Measurements from ENCODE around the gene OR10W1. TPM values are rescaled to one million over a fixed set of nuclear protein-coding genes. Genes with fewer than 3 reads are reported as not detected.

OR10W1 gene
- total RNA-seq = not detected in 3 replicates
- long read RNA-seq = 0 reads

- no peak for TF ChIP-seq CTCF (IDR thresholded peaks at IDR 0.05)
Measured at GRCh38 chr11:58268142-58268541, at the start of gene OR10W1. Gene OR10W1 (minus strand): TSS chr11:58268260. CDS start chr11:58267858, 402 bp downstream.

GRCh38 chr11:58316142-58316541 lies 48.1 kb upstream of the OR10W1 start:
- H3K27me3 Mint-ChIP-seq (ENCODE audit: low read depth) = peaks cover 5% of the 10 kb centered on the region
- TF ChIP-seq CTCF (IDR thresholded peaks at IDR 0.05) = no peak
- DNase-seq (ENCODE audit: low spot score) = no peak
- H3K36me3 Mint-ChIP-seq (ENCODE audit: low read depth) = no peaks in the 10 kb centered on the region
- H3K4me3 Mint-ChIP-seq (ENCODE audit: unreplicated experiment) = no peak overlapping the region
- peaks cover 8% of the 10 kb centered on the region for H3K4me1 Mint-ChIP-seq (ENCODE audit: low read depth)
- no peak overlapping the region for H3K27ac Mint-ChIP-seq (ENCODE audit: unreplicated experiment)
- H3K9me3 Mint-ChIP-seq (ENCODE audit: low read depth) = peaks cover 4% of the 10 kb centered on the region

More at GRCh38 chr11:58268142-58268541, at the start of gene OR10W1:
- Mint-ChIP-seq H3K36me3 (ENCODE audit: low read depth) (no peaks in the 10 kb centered on the region), H3K27me3 (ENCODE audit: low read depth) (peaks cover 11% of the 10 kb centered on the region), H3K4me3 (ENCODE audit: unreplicated experiment) (no peak within 1 kb of the TSS), H3K4me1 (ENCODE audit: low read depth) (no peaks in the 10 kb centered on the region), H3K27ac (ENCODE audit: unreplicated experiment) (no peak within 1 kb of the TSS), H3K9me3 (ENCODE audit: low read depth) (peaks cover 5% of the 10 kb centered on the region)
- no peak for DNase-seq (ENCODE audit: low spot score)

GRCh38 chr11:58301576-58301975 lies 33.5 kb upstream of the OR10W1 start:
- no peak for DNase-seq (ENCODE audit: low spot score)
- Mint-ChIP-seq H3K9me3 (ENCODE audit: low read depth) (no peaks in the 10 kb centered on the region), H3K27ac (ENCODE audit: unreplicated experiment) (no peak overlapping the region), H3K36me3 (ENCODE audit: low read depth) (no peaks in the 10 kb centered on the region), H3K4me1 (ENCODE audit: low read depth) (peaks cover 4% of the 10 kb centered on the region), H3K4me3 (ENCODE audit: unreplicated experiment) (no peak overlapping the region), H3K27me3 (ENCODE audit: low read depth) (peaks cover 14% of the 10 kb centered on the region)
- no peak for TF ChIP-seq CTCF (IDR thresholded peaks at IDR 0.05)

GRCh38 chr11:58292017-58292416 lies 24.0 kb upstream of the OR10W1 start:
- H3K4me1 Mint-ChIP-seq (ENCODE audit: low read depth) = peaks cover 5% of the 10 kb centered on the region
- no peak overlapping the region for H3K4me3 Mint-ChIP-seq (ENCODE audit: unreplicated experiment)
- TF ChIP-seq CTCF (IDR thresholded peaks at IDR 0.05) = no peak
- H3K27ac Mint-ChIP-seq (ENCODE audit: unreplicated experiment) = no peak overlapping the region
- no peak for DNase-seq (ENCODE audit: low spot score)
- H3K9me3 Mint-ChIP-seq (ENCODE audit: low read depth) = peaks cover 3% of the 10 kb centered on the region
- peaks cover 16% of the 10 kb centered on the region for H3K27me3 Mint-ChIP-seq (ENCODE audit: low read depth)
- H3K36me3 Mint-ChIP-seq (ENCODE audit: low read depth) = no peaks in the 10 kb centered on the region

GRCh38 chr11:58289266-58289665 lies 21.2 kb upstream of the OR10W1 start:
- no peak for TF ChIP-seq CTCF (IDR thresholded peaks at IDR 0.05)
- Mint-ChIP-seq H3K4me1 (ENCODE audit: low read depth) (peaks cover 5% of the 10 kb centered on the region), H3K9me3 (ENCODE audit: low read depth) (peaks cover 3% of the 10 kb centered on the region), H3K36me3 (ENCODE audit: low read depth) (no peaks in the 10 kb centered on the region), H3K27me3 (ENCODE audit: low read depth) (peaks cover 9% of the 10 kb centered on the region), H3K27ac (ENCODE audit: unreplicated experiment) (no peak overlapping the region), H3K4me3 (ENCODE audit: unreplicated experiment) (no peak overlapping the region)
- no peak for DNase-seq (ENCODE audit: low spot score)
